ENCODE results near the gene PLEKHH1.

DNA sequence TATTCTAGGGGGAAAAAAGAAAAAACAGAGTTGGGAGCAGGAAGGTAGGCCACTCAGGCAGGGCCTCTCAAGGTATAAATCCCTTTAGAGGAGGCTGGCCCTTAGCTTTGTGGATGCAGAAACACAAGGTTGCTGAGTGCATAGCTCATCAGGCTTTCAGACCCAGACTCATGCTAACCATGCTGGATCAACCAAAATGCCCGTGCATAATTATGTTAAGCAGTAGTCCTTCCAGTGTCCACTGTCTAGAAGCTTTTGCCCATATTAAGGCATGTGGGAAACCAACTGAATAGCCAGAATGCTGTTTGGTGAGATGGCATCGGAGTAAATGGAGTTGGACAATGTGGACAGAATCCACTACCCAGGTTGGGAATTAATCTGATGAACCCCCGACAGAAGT lies 105.6 kb downstream of the PLEKHH1 start:
- TF ChIP-seq, protein P1, sequence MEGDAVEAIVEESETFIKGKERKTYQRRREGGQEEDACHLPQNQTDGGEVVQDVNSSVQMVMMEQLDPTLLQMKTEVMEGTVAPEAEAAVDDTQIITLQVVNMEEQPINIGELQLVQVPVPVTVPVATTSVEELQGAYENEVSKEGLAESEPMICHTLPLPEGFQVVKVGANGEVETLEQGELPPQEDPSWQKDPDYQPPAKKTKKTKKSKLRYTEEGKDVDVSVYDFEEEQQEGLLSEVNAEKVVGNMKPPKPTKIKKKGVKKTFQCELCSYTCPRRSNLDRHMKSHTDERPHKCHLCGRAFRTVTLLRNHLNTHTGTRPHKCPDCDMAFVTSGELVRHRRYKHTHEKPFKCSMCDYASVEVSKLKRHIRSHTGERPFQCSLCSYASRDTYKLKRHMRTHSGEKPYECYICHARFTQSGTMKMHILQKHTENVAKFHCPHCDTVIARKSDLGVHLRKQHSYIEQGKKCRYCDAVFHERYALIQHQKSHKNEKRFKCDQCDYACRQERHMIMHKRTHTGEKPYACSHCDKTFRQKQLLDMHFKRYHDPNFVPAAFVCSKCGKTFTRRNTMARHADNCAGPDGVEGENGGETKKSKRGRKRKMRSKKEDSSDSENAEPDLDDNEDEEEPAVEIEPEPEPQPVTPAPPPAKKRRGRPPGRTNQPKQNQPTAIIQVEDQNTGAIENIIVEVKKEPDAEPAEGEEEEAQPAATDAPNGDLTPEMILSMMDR (IDR thresholded peaks at IDR 0.05 in 4 of 5, conservative IDR thresholded peaks at IDR 0.05 in 1 of 5): no peak
- TF ChIP-seq POLR2A (IDR thresholded peaks at IDR 0.05): no peak
